OCI-LY1 (cell line): ENCODE results near the gene COTL1.
"Not testable (repeated sequence)": the region's sequence is repeated elsewhere in the genome, so short reads cannot be mapped to it uniquely, and the experiment has no call there.

Experiments
- EZH2 ChIP-seq: fragments of 200-600 bp; sonication (generic), shearing (Covaris generic); IDR thresholded peaks from 2 replicates; pipeline ENCODE4 v1.8.0; 2017; ENCODE audit warnings: borderline replicate concordance, mixed run types, mild to moderate bottlenecking, antibody characterized with exemption, low read length, moderate library complexity, mixed read lengths
- TF ChIP-seq, protein P1 (sequence below): fragments of 200-600 bp; sonication (generic), shearing (Covaris generic); IDR thresholded peaks from 2 replicates; pipeline ENCODE4 v1.5.1; 2017; ENCODE audit warnings: mild to moderate bottlenecking, antibody characterized with exemption, low read length, moderate library complexity, mixed read lengths

DNA sequence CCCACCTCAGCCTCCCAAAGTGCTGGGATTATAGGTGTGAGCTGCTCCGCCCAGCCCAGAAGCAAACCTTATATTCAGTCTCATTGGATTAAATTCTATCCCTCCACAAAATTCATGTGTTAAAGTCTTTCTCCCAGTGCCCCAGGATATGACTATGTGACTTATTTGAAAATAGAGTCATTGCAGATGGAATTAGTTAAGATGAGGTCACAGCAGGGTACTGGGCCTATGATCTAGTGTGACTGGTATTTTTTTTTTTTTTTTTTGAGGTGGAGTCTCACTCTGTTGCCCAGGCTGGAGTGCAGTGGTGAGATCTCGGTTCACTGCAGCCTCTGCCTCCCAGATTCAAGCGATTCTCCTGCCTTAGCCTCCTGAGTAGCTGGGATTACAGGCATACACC is 99.7 kb downstream of the COTL1 start:
- TF ChIP-seq, protein P1, sequence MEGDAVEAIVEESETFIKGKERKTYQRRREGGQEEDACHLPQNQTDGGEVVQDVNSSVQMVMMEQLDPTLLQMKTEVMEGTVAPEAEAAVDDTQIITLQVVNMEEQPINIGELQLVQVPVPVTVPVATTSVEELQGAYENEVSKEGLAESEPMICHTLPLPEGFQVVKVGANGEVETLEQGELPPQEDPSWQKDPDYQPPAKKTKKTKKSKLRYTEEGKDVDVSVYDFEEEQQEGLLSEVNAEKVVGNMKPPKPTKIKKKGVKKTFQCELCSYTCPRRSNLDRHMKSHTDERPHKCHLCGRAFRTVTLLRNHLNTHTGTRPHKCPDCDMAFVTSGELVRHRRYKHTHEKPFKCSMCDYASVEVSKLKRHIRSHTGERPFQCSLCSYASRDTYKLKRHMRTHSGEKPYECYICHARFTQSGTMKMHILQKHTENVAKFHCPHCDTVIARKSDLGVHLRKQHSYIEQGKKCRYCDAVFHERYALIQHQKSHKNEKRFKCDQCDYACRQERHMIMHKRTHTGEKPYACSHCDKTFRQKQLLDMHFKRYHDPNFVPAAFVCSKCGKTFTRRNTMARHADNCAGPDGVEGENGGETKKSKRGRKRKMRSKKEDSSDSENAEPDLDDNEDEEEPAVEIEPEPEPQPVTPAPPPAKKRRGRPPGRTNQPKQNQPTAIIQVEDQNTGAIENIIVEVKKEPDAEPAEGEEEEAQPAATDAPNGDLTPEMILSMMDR = not testable (repeated sequence)
- TF ChIP-seq EZH2 = not testable (repeated sequence)
